Subcutaneous abdominal adipose tissue (tissue), 5 donors: ENCODE results near the gene ECM2.
"Not testable (repeated sequence)": the region's sequence is repeated elsewhere in the genome, so short reads cannot be mapped to it uniquely, and the experiment has no call there.

Experiments used
- H3K27ac ChIP-seq: one replicate; pipeline ENCODE4 v1.7.0; 2013; ENCODE audit warnings: low read depth, mild to moderate bottlenecking, inconsistent platforms, low read length, moderate library complexity
- H3K27me3 ChIP-seq, 5 donors: one replicate each; pipeline ENCODE4 v1.7.0; 2013; ENCODE audit warnings: low read length in 5 of 5, inconsistent platforms in 1 of 5; ENCODE audit not compliant: control insufficient read depth in 5 of 5, insufficient read depth in 4 of 5
- H3K36me3 ChIP-seq, 5 donors: one replicate each; pipeline ENCODE4 v1.7.0; 2013; ENCODE audit warnings: low read length in 5 of 5; ENCODE audit not compliant: control insufficient read depth in 5 of 5, insufficient read depth in 5 of 5
- H3K4me1 ChIP-seq, 5 donors: one replicate each; pipeline ENCODE4 v1.7.0; 2013; ENCODE audit warnings: low read length in 5 of 5, mild to moderate bottlenecking in 3 of 5, moderate library complexity in 1 of 5; ENCODE audit not compliant: control insufficient read depth in 5 of 5, insufficient read depth in 5 of 5
- H3K4me3 ChIP-seq, 5 donors: one replicate each; pipeline ENCODE4 v1.7.0; 2013; ENCODE audit warnings: low read length in 5 of 5, low read depth in 1 of 5
- H3K9ac ChIP-seq, 5 donors: one replicate each; pipeline ENCODE4 v1.7.0; 2013; ENCODE audit warnings: low read length in 5 of 5, mild to moderate bottlenecking in 4 of 5, moderate library complexity in 3 of 5
- H3K9me3 ChIP-seq, 5 donors: one replicate each; pipeline ENCODE4 v1.7.0; 2013; ENCODE audit warnings: low read length in 5 of 5; ENCODE audit not compliant: control insufficient read depth in 5 of 5
- donor health status: healthy.
- donor health status: healthy.
- donor health status: healthy.
- donor health status: healthy.
- donor health status: healthy.

ECM2 gene

GRCh38 chr9:92535940-92536850 lies at the start of gene ECM2:
Gene ECM2 (minus strand): TSS chr9:92535990. CDS start chr9:92522866, 13,124 bp downstream.
- H3K27ac ChIP-seq = peak within 1 kb of the TSS; percentile 90
- H3K9ac ChIP-seq = peak within 1 kb of the TSS; percentile 55 to 90 (median 77)
- no peaks in the 10 kb centered on the region for H3K27me3 ChIP-seq
- H3K36me3 ChIP-seq = no peaks in the 10 kb centered on the region
- H3K9me3 ChIP-seq = peaks cover 0 to 7% (median 0%) of the 10 kb centered on the region in 5 donors
- H3K4me1 ChIP-seq = peaks cover 0 to 22% (median 12%) of the 10 kb centered on the region in 5 donors
- peak within 1 kb of the TSS; percentile 42 to 79 (median 57) for H3K4me3 ChIP-seq

- Histone ChIP-seq H3K27me3 (no peaks in the 10 kb centered on the region), H3K36me3 (no peaks in the 10 kb centered on the region), H3K4me3 (no peak overlapping the region), H3K9me3 (no peaks in the 10 kb centered on the region), H3K9ac (no peak overlapping the region), H3K4me1 (no peaks in the 10 kb centered on the region), H3K27ac (no peak overlapping the region)
Observed at GRCh38 chr9:92576175-92576574, 40.4 kb upstream of the ECM2 start.

- not testable (repeated sequence) for H3K9me3 ChIP-seq, H3K36me3 ChIP-seq, H3K9ac ChIP-seq, H3K27ac ChIP-seq, H3K4me3 ChIP-seq, H3K4me1 ChIP-seq, H3K27me3 ChIP-seq
Observed at GRCh38 chr9:92573612-92574011, 37.8 kb upstream of the ECM2 start.

- H3K9me3 ChIP-seq, H3K9ac ChIP-seq, H3K27me3 ChIP-seq, H3K4me1 ChIP-seq, H3K36me3 ChIP-seq, H3K27ac ChIP-seq, H3K4me3 ChIP-seq: not testable (repeated sequence)
Observed at GRCh38 chr9:92571871-92572270, 36.1 kb upstream of the ECM2 start.

- Histone ChIP-seq H3K9me3 (peaks cover 0 to 3% (median 0%) of the 10 kb centered on the region in 5 donors), H3K27me3 (no peaks in the 10 kb centered on the region), H3K4me1 (peaks cover 0 to 27% (median 22%) of the 10 kb centered on the region in 5 donors), H3K9ac (no peak overlapping the region), H3K27ac (no peak overlapping the region), H3K36me3 (no peaks in the 10 kb centered on the region), H3K4me3 (no peak overlapping the region)
Observed at GRCh38 chr9:92564982-92565381, 29.2 kb upstream of the ECM2 start.

GRCh38 chr9:92564504-92564903 lies 28.7 kb upstream of the ECM2 start:
- H3K9ac ChIP-seq = no peak overlapping the region
- H3K9me3 ChIP-seq = peaks cover 0 to 3% (median 0%) of the 10 kb centered on the region in 5 donors
- H3K4me3 ChIP-seq = no peak overlapping the region
- no peak overlapping the region for H3K27ac ChIP-seq
- H3K4me1 ChIP-seq = peaks cover 0 to 27% (median 23%) of the 10 kb centered on the region in 5 donors
- no peaks in the 10 kb centered on the region for H3K36me3 ChIP-seq
- H3K27me3 ChIP-seq = no peaks in the 10 kb centered on the region

- H3K9me3 ChIP-seq = peaks cover 0 to 3% (median 0%) of the 10 kb centered on the region in 5 donors
- no peaks in the 10 kb centered on the region for H3K27me3 ChIP-seq
- H3K4me3 ChIP-seq = no peak overlapping the region
- H3K9ac ChIP-seq = no peak overlapping the region
- H3K27ac ChIP-seq = no peak overlapping the region
- H3K4me1 ChIP-seq = peaks cover 0 to 38% (median 33%) of the 10 kb centered on the region in 5 donors
- no peaks in the 10 kb centered on the region for H3K36me3 ChIP-seq
Observed at GRCh38 chr9:92563116-92564100, 27.6 kb upstream of the ECM2 start.

GRCh38 chr9:92562461-92562967 lies 26.7 kb upstream of the ECM2 start:
- no peak overlapping the region for H3K9ac ChIP-seq

GRCh38 chr9:92561374-92562330 lies 25.9 kb upstream of the ECM2 start:
- Histone ChIP-seq H3K4me1 (peaks cover 0 to 42% (median 35%) of the 10 kb centered on the region in 5 donors), H3K27me3 (no peaks in the 10 kb centered on the region), H3K36me3 (no peaks in the 10 kb centered on the region), H3K9ac (no peak overlapping the region), H3K4me3 (no peak overlapping the region), H3K27ac (no peak overlapping the region), H3K9me3 (peaks cover 0 to 2% (median under 1%) of the 10 kb centered on the region in 5 donors)

More at GRCh38 chr9:92562461-92562967, 26.7 kb upstream of the ECM2 start:
- Histone ChIP-seq H3K27me3 (no peaks in the 10 kb centered on the region), H3K4me3 (no peak overlapping the region), H3K9me3 (peaks cover 0 to 3% (median 0%) of the 10 kb centered on the region in 5 donors), H3K4me1 (peaks cover 0 to 42% (median 35%) of the 10 kb centered on the region in 5 donors), H3K36me3 (no peaks in the 10 kb centered on the region), H3K27ac (no peak overlapping the region)
